Measurements from ENCODE around the gene FREM1. TPM values are rescaled to one million over a fixed set of nuclear protein-coding genes. Genes with fewer than 3 reads are reported as not detected.
A peak's percentile ranks its signal among the peaks of the same experiment; 100 is the strongest.

The FREM1 gene
- total and polyA plus RNA-seq, 2 experiments from 2014 or later, result 0.78 to 3.1 TPM

- Mint-ChIP-seq H3K4me3 (peak overlapping the region; percentile 57; the same call in 1 of the 3 replicates), H3K27me3 (ENCODE audit: insufficient read depth, low read depth, poor library complexity) (peaks cover 45% of the 10 kb centered on the region), H3K36me3 (ENCODE audit: low read depth) (no peaks in the 10 kb centered on the region), H3K27ac (no peak overlapping the region), H3K4me1 (peaks cover 29% of the 10 kb centered on the region), H3K9me3 (no peaks in the 10 kb centered on the region)
- peaks cover 15% of the 10 kb centered on the region for H3K4me1 ChIP-seq (ENCODE audit: insufficient read depth)
- H3K36me3 ChIP-seq (ENCODE audit: insufficient read depth), result no peaks in the 10 kb centered on the region
- H3K27ac ChIP-seq (ENCODE audit: low read depth), result no peak overlapping the region
- H3K79me2 ChIP-seq (replicated peaks; ENCODE audit: insufficient read depth), result no peaks in the 10 kb centered on the region
- no peaks in the 10 kb centered on the region for H3K9me2 ChIP-seq (ENCODE audit: insufficient read depth)
- H3K4me2 ChIP-seq, result 0 out of 2 replicates have a peak overlapping the region, but pooled peaks have one; percentile 12
- no peak overlapping the region for H3K4me3 ChIP-seq
- TF ChIP-seq NANOG (IDR thresholded peaks at IDR 0.05; ENCODE audit: borderline replicate concordance) (no peak), EZH2phosphoT487 (IDR thresholded peaks at IDR 0.05; ENCODE audit: unreplicated experiment) (no peak), STAT1 (IDR thresholded peaks at IDR 0.05; ENCODE audit: unreplicated experiment) (no peak), ZNF114 (CRISPR knock-in tag; IDR thresholded peaks at IDR 0.05) (no peak), CREB1 (CRISPR knock-in tag; IDR thresholded peaks at IDR 0.05; ENCODE audit: low read depth) (no peak)
- H4K20me1 ChIP-seq (replicated peaks; ENCODE audit: insufficient read depth), result no peaks in the 10 kb centered on the region
- ATAC-seq, result no peak
- no peak overlapping the region for H2AFZ ChIP-seq
- no peaks in the 10 kb centered on the region for H3F3A ChIP-seq (replicated peaks; ENCODE audit: low read depth)
- peak; percentile 30 for DNase-seq (ENCODE audit: low spot score)
- peaks cover 82% of the 10 kb centered on the region for H3K27me3 ChIP-seq (ENCODE audit: insufficient read depth)
Measured at GRCh38 chr9:14723301-14723700, 186.9 kb downstream of the FREM1 start.

- DNase-seq (ENCODE audit: low spot score), result peak; percentile 91
Measured at GRCh38 chr9:14722391-14723035, 187.7 kb downstream of the FREM1 start, which contains the start of gene CER1. Gene CER1, minus strand, starts transcription at chr9:14722733. Its CDS starts 61 bp downstream, at chr9:14722672.

More at GRCh38 chr9:14722391-14723035, 187.7 kb downstream of the FREM1 start, which contains the start of gene CER1:
- Mint-ChIP-seq H3K36me3 (ENCODE audit: low read depth) (no peaks in the 10 kb centered on the region), H3K27ac (no peak within 1 kb of the TSS), H3K9me3 (no peaks in the 10 kb centered on the region), H3K4me1 (peaks cover 29% of the 10 kb centered on the region), H3K4me3 (peak within 1 kb of the TSS; percentile 57), H3K27me3 (ENCODE audit: insufficient read depth, low read depth, poor library complexity) (peaks cover 45% of the 10 kb centered on the region)
- H3F3A ChIP-seq (replicated peaks; ENCODE audit: low read depth), result no peaks in the 10 kb centered on the region
- H3K79me2 ChIP-seq (replicated peaks; ENCODE audit: insufficient read depth), result no peaks in the 10 kb centered on the region
- H3K36me3 ChIP-seq (ENCODE audit: insufficient read depth), result no peaks in the 10 kb centered on the region
- no peak within 1 kb of the TSS for H2AFZ ChIP-seq
- peak within 1 kb of the TSS; percentile 11; the same call in 1 of the 2 replicates for H3K27ac ChIP-seq (ENCODE audit: low read depth)
- no peaks in the 10 kb centered on the region for H4K20me1 ChIP-seq (replicated peaks; ENCODE audit: insufficient read depth)
- peak within 1 kb of the TSS; percentile 63 for H3K4me2 ChIP-seq
- peaks cover 90% of the 10 kb centered on the region for H3K27me3 ChIP-seq (ENCODE audit: insufficient read depth)
- TF ChIP-seq ZNF331 (CRISPR knock-in tag; IDR thresholded peaks at IDR 0.05; ENCODE audit: low read depth) (no peak), ZNF462 (CRISPR knock-in tag; IDR thresholded peaks at IDR 0.05) (peak; percentile 59; the same call in 1 of the 2 replicates), NANOG (IDR thresholded peaks at IDR 0.05; ENCODE audit: borderline replicate concordance) (peak; percentile 94)
- H3K9me2 ChIP-seq (ENCODE audit: insufficient read depth), result no peaks in the 10 kb centered on the region
- H3K4me3 ChIP-seq, result peak within 1 kb of the TSS; percentile 30
- ATAC-seq, result peak; percentile 90
- peaks cover 15% of the 10 kb centered on the region for H3K4me1 ChIP-seq (ENCODE audit: insufficient read depth)
